NCI-H2107 treated with DMSO at 0.1 percent for 48 hours (cell line): ENCODE measurements around the gene WWC2.
A peak's percentile ranks its signal among the peaks of the same experiment; 100 is the strongest.

Experiments used
- DNase-seq: peaks from one replicate; lab custom pipeline; 2025; ENCODE audit not compliant: unreplicated experiment; lab: John Stamatoyannopoulos, UW

The WWC2 gene

GRCh38 chr4:183200453-183200852, 101.4 kb downstream of the WWC2 start:
- DNase-seq: no peak

- DNase-seq: no peak
Measured at GRCh38 chr4:183201331-183201730, 102.3 kb downstream of the WWC2 start.

GRCh38 chr4:183202523-183202922, 103.5 kb downstream of the WWC2 start:
- DNase-seq: no peak

- no peak for DNase-seq
Measured at GRCh38 chr4:183204793-183205192, 105.7 kb downstream of the WWC2 start.

- no peak for DNase-seq
Measured at GRCh38 chr4:183205193-183205592, 106.1 kb downstream of the WWC2 start.

GRCh38 chr4:183205709-183206108, 106.7 kb downstream of the WWC2 start:
- no peak for DNase-seq

GRCh38 chr4:183211533-183211932, 112.5 kb downstream of the WWC2 start:
- no peak for DNase-seq

- DNase-seq: no peak
Measured at GRCh38 chr4:183213996-183214395, 114.9 kb downstream of the WWC2 start.

- DNase-seq: no peak
Measured at GRCh38 chr4:183214912-183215488, 115.9 kb downstream of the WWC2 start.

GRCh38 chr4:183220236-183220635, 121.2 kb downstream of the WWC2 start:
- DNase-seq: no peak

GRCh38 chr4:183223053-183223452, 124.0 kb downstream of the WWC2 start:
- no peak for DNase-seq

GRCh38 chr4:183229397-183229796, 130.3 kb downstream of the WWC2 start:
- no peak for DNase-seq

- no peak for DNase-seq
Measured at GRCh38 chr4:183240581-183241321, 141.7 kb downstream of the WWC2 start.

- DNase-seq: no peak
Measured at GRCh38 chr4:183241322-183241640, 142.2 kb downstream of the WWC2 start.

- no peak for DNase-seq
Measured at GRCh38 chr4:183241721-183242151, 142.7 kb downstream of the WWC2 start.

GRCh38 chr4:183242291-183242690, 143.2 kb downstream of the WWC2 start:
- DNase-seq: no peak

- no peak for DNase-seq
Measured at GRCh38 chr4:183244019-183244418, 145.0 kb downstream of the WWC2 start.

GRCh38 chr4:183244506-183244905, 145.4 kb downstream of the WWC2 start:
- no peak for DNase-seq

GRCh38 chr4:183248201-183248600, 149.1 kb downstream of the WWC2 start:
- DNase-seq: no peak

GRCh38 chr4:183249854-183250253, 150.8 kb downstream of the WWC2 start:
- peak; percentile 46 for DNase-seq

- no peak for DNase-seq
Measured at GRCh38 chr4:183250831-183251230, 151.8 kb downstream of the WWC2 start.

- DNase-seq: no peak
Measured at GRCh38 chr4:183252959-183253358, 153.9 kb downstream of the WWC2 start.

- no peak for DNase-seq
Measured at GRCh38 chr4:183253451-183253850, 154.4 kb downstream of the WWC2 start.
